Glomerular visceral epithelial cell (primary cell): ENCODE measurements around the gene RIPOR1.

Experiments used
- DNase-seq: peaks from one replicate; pipeline ENCODE4 v3.0.0-alpha.2; 2016; ENCODE audit errors: extremely low spot score

Gene RIPOR1

GRCh38 chr16:67538666-67539101 lies 10.1 kb downstream of the RIPOR1 start:
- peak; percentile 56 for DNase-seq

GRCh38 chr16:67539271-67539670 lies 10.6 kb downstream of the RIPOR1 start:
- DNase-seq: no peak

GRCh38 chr16:67539691-67540635 lies 11.3 kb downstream of the RIPOR1 start:
- DNase-seq: no peak

- no peak for DNase-seq
Observed at GRCh38 chr16:67540756-67541155, 12.1 kb downstream of the RIPOR1 start.

- peak; percentile 37 for DNase-seq
Observed at GRCh38 chr16:67541391-67542263, 13.0 kb downstream of the RIPOR1 start.

- peak; percentile 70 for DNase-seq
Observed at GRCh38 chr16:67542464-67542863, 13.8 kb downstream of the RIPOR1 start.

GRCh38 chr16:67543036-67543435 lies 14.4 kb downstream of the RIPOR1 start:
- no peak for DNase-seq

- DNase-seq: no peak
Observed at GRCh38 chr16:67543582-67543981, 15.0 kb downstream of the RIPOR1 start.

GRCh38 chr16:67544329-67544841 lies 15.8 kb downstream of the RIPOR1 start:
- DNase-seq: no peak

GRCh38 chr16:67544844-67545664 lies 16.4 kb downstream of the RIPOR1 start:
- DNase-seq: no peak

- DNase-seq: no peak
Observed at GRCh38 chr16:67545665-67546024, 17.0 kb downstream of the RIPOR1 start.

GRCh38 chr16:67546091-67546501 lies 17.5 kb downstream of the RIPOR1 start:
- DNase-seq: no peak

GRCh38 chr16:67546761-67547422 lies 18.3 kb downstream of the RIPOR1 start:
- DNase-seq: peak; percentile 70

GRCh38 chr16:67547423-67548264 lies 19.0 kb downstream of the RIPOR1 start:
- DNase-seq: no peak

GRCh38 chr16:67548265-67549126 lies 19.9 kb downstream of the RIPOR1 start:
- DNase-seq: no peak

- no peak for DNase-seq
Observed at GRCh38 chr16:67549240-67549639, 20.6 kb downstream of the RIPOR1 start.

- DNase-seq: no peak
Observed at GRCh38 chr16:67549936-67550335, 21.3 kb downstream of the RIPOR1 start.

- DNase-seq: no peak
Observed at GRCh38 chr16:67551091-67551490, 22.5 kb downstream of the RIPOR1 start.

- DNase-seq: no peak
Observed at GRCh38 chr16:67551972-67552371, 23.3 kb downstream of the RIPOR1 start.
